ENCODE measurements around the gene LAMB4. TPM values are rescaled to one million over a fixed set of nuclear protein-coding genes. Genes with fewer than 3 reads are reported as not detected.

Gene LAMB4
- total RNA-seq, 1 donor, result 0.45 TPM

DNA sequence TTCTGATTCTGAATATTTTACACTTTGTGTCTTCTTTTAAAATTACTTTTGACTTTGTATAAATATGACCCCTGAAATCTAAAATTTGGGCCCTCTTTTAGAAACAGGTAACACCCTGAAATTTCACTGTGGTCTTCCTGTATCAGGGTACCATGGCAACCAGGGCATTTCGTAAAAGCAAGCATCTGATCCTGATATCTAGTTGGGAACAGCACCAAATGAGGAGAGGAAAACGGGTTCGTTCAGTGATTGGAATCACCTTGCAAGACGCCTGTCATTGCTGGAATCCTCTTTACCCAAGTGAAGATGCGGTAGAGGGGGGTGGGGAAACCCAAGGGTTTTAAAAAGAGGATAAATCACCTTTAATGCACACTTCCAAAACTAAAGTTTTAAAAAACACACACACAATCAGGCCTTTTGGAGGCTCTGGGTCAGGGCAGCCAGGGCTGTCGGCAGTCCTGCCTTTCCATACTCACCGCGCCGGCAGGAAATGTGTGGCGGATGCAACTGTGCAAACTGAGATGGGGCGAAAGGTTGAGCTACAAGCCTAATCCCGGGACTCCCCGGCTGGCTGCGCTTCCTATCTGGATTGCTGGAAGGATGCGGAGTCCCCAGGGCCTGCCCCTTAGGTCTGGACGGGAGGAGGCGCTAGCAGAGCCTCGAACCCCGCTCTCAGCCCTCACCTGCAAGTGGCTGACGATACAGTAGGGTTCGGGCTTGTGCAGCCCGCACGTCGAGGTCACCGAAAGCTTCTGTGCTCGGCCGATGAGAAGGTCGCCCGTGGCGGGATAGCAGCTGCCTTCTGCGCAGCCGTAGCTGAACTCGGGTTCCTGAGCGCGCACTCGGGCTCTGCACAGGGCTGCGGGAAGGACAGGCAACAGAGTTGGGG is 129.0 kb downstream of the LAMB4 start:
- peak overlapping the region; percentile 82 for H3K4me3 ChIP-seq (ENCODE audit: low read depth, low read length)
- peak; percentile 33 for DNase-seq (ENCODE audit: low read depth)

DNA sequence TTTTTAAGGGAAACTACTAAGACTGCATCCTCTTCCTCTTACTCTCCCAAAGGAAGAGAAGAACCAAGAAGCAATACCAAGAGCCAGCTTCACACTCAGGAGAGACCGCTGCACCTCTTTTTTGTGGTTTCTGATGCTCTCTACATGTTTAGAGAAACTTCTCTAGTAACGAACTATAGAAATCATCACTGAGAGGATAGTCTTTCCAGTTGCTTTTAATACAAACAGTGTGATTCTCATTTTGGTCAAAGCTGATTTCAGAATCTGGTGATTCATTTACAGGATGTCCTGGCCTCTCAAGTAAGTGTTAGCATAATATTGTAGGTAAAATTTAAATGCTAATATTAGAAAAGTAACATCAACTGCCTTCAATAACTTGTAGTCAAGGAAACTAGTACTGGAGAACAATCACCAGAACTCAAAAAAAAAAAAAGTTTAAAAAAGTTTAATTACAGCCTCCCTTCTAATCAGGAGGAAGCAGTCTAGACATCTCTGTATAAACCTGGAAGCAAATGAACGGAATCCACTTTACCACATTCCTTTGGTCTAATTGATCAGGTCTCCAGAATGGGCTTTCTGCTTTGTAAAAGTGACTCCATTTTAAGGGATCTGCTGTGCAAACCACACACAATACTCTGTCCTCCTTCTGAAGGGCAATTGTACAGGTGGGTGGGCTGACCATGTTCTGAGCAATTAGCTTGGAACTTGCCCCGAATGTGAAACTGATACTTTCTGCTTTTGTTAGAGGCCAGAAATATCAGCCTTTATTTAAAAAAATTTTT is 130.2 kb downstream of the LAMB4 start:
- peak overlapping the region; percentile 48 for H3K4me3 ChIP-seq (ENCODE audit: low read depth, low read length)
- DNase-seq (ENCODE audit: low read depth), result peak; percentile 21
- TF ChIP-seq, protein P1, sequence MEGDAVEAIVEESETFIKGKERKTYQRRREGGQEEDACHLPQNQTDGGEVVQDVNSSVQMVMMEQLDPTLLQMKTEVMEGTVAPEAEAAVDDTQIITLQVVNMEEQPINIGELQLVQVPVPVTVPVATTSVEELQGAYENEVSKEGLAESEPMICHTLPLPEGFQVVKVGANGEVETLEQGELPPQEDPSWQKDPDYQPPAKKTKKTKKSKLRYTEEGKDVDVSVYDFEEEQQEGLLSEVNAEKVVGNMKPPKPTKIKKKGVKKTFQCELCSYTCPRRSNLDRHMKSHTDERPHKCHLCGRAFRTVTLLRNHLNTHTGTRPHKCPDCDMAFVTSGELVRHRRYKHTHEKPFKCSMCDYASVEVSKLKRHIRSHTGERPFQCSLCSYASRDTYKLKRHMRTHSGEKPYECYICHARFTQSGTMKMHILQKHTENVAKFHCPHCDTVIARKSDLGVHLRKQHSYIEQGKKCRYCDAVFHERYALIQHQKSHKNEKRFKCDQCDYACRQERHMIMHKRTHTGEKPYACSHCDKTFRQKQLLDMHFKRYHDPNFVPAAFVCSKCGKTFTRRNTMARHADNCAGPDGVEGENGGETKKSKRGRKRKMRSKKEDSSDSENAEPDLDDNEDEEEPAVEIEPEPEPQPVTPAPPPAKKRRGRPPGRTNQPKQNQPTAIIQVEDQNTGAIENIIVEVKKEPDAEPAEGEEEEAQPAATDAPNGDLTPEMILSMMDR (IDR thresholded peaks at IDR 0.05; ENCODE audit: insufficient read depth, low read length), result no peak

More for the DNA sequence above, 129.0 kb downstream of the LAMB4 start:
- TF ChIP-seq, protein P1 (IDR thresholded peaks at IDR 0.05; ENCODE audit: insufficient read depth, low read length), result no peak

DNA sequence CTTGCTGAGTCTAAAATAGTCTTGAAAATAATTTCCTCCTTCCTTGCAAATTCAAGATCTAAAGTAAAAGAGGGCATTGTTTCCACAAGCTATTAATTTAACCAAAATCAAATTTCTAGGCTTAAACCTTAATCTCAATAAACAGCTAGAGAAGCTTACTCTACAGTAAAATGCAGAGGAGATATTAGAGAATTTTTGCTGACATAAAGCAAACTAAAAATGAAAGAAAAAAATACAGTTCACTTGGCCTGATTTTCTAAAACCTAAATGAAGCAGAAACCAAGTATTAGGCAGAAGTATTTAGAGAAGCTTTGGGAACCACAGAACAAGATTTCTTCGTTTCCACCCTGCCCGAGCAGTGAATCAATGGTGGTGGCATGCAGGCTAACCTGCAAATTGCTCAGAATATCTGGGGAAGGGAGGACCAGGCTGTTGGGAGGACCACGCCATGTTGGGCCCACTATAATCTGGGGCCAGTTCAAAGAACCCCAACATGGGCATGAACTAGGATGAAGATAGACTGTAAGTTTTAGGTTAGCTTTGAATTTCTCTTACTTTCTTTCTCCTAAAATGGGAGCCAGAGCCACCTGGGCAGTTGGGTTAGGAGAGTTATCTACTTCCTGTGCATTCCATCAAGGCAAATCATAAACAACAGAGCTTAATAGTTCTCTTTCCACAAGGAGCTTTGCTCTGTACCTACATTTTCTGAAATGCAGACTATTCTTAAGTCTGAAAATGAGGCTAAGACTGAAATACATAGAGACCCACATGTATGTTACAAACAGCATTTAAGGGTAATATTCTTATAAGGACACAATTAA is 131.3 kb downstream of the LAMB4 start:
- H3K4me3 ChIP-seq (ENCODE audit: low read depth, low read length), result peak overlapping the region; percentile 40
- no peak for DNase-seq (ENCODE audit: low read depth)
- TF ChIP-seq, protein P1 (IDR thresholded peaks at IDR 0.05; ENCODE audit: insufficient read depth, low read length), result no peak

DNA sequence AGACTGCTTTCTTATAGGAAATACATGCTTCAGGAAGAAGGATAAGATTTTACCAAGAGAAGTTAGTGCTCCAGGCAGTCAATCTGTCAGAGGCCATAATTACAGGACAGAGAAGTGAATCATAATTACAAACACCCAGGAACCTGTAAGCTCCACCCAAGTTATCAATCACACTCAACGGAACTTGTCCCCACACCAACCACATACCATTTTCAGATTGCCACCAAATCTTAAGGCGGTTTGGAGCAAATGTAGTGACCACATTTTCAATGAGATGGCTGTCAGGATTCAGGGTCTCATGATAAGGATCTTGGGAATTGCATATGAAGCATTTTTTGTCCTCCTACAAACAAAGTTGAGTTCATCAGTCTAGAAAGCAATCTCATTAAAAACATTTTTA is 132.0 kb downstream of the LAMB4 start:
- TF ChIP-seq, protein P1 (IDR thresholded peaks at IDR 0.05; ENCODE audit: insufficient read depth, low read length), result no peak
- no peak for DNase-seq (ENCODE audit: low read depth)
- no peak overlapping the region for H3K4me3 ChIP-seq (ENCODE audit: low read depth, low read length)

DNA sequence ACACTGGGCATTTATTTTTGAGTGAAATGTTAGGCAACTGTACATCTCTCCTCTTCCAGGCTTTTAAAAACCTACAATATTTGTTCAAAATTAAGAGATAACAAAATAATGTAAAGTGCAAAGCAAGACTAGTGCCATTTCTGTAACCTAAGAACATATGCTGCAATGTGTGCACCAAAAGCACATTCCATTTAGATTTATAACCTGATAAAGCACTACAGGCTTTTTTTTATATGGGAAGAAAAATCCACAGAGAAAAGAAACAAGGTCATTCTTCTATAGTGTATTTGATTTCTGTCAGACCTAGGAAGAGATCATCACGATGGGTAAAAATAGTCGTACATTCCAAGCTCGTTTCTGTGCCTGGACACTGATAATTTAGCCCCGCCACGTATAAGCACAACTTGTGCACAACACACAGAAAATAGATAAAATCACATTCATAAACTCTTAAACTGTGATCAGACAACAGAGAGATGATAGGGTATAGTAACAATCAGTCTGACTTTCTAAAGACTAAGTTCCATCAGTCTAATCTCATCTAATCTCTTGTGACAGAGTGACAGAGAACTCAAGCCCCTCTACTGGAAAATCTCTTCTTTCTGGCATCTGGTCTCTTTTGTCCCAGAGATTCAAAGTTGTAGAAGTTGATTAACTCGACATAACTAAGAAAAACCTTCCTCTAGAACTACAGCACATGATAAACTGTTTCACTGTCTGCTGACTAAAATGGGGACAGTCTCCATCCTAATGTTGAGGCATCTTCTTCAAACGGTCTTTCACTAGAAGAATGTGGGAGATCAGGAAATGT is 133.9 kb downstream of the LAMB4 start:
- peak; percentile 82 for DNase-seq (ENCODE audit: low read depth)
- TF ChIP-seq, protein P1 (IDR thresholded peaks at IDR 0.05; ENCODE audit: insufficient read depth, low read length), result no peak
- H3K4me3 ChIP-seq (ENCODE audit: low read depth, low read length), result no peak overlapping the region
